Measurements from ENCODE around the gene FKBP5. TPM values are rescaled to one million over a fixed set of nuclear protein-coding genes. Genes with fewer than 3 reads are reported as not detected.

The FKBP5 gene
- polyA plus RNA-seq, 1 experiment: 7.6 TPM

DNA sequence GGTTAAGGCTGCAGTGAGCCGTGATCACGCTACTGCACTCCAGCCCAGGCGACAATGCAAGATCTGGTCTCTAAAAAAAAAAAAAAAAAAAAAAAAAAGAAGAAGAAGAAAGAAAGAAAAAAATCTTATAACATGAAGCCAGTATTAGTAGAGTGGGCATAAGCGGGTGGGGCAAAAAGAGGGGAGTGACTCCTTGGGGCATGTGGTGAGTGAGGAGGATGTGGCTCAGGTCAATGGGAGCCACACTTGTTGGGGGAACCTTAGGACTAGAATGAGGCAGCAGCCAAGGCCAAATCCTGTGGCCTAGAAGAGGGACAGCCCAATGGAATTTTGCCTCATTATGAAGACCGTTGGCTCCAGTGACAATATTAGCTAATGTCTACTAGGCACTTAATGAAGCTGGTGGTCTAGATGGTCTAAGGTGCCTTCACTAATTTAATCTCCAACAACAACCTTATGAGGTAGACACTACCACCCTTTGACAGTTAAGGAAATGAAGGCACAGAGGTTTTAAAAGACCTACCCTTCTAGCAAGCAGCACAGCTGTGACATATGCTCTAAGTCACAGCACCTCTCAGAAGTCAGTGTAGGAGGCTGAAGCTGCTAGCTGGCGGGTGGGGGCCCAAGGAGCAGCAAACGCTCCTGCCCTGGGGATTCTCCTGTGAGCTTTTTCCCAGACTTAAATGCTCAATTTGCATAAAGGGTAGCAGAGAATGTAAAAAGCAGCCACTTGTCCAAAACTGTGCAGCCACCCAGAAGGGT is 24.5 kb upstream of the FKBP5 start:
- CTCF ChIA-PET: interaction anchor here (0.7 to 1.1 kb wide), 4 partner anchors 23 to 191 kb away, joined by 3 to 7 read pairs (median 3); no protein-coding TSS in a partner anchor
- POLR2A ChIA-PET: interaction anchor here (0.5 kb wide), 1 partner anchor 117 kb away, joined by 4 read pairs; no protein-coding TSS in a partner anchor

DNA sequence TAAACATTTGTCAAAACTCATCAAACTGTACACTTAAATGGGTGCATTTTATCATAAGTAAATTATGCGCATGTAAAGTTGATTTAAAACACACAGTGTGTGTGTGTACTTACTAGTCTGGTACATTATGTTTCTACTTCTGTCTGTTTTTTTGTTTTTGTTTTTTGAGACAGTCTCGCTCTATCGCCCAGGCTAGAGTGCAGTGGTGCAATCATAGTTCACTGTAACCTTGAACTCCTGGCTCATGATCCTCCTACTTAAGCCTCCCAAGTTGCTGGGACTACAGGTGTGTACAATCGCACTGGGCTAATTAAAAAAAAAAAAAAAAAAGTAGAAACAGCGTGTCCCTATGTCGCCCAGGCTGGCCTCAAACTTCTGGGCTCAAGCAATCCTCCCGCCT is 23.0 kb upstream of the FKBP5 start:
- POLR2A ChIA-PET: interaction anchor here (0.7 kb wide), 1 partner anchor 36 kb away, joined by 3 read pairs; no protein-coding TSS in a partner anchor
- Histone ChIP-seq H3K27ac (ENCODE audit: low read depth, low read length) (no peak overlapping the region), H3K4me3 (ENCODE audit: low read depth, low read length) (no peak overlapping the region), H3K9me3 (ENCODE audit: control insufficient read depth, insufficient read depth, low read length) (no peaks in the 10 kb centered on the region), H3K27me3 (ENCODE audit: control insufficient read depth, insufficient read depth, low read length) (peaks cover 2% of the 10 kb centered on the region)
- TF ChIP-seq, protein P1, sequence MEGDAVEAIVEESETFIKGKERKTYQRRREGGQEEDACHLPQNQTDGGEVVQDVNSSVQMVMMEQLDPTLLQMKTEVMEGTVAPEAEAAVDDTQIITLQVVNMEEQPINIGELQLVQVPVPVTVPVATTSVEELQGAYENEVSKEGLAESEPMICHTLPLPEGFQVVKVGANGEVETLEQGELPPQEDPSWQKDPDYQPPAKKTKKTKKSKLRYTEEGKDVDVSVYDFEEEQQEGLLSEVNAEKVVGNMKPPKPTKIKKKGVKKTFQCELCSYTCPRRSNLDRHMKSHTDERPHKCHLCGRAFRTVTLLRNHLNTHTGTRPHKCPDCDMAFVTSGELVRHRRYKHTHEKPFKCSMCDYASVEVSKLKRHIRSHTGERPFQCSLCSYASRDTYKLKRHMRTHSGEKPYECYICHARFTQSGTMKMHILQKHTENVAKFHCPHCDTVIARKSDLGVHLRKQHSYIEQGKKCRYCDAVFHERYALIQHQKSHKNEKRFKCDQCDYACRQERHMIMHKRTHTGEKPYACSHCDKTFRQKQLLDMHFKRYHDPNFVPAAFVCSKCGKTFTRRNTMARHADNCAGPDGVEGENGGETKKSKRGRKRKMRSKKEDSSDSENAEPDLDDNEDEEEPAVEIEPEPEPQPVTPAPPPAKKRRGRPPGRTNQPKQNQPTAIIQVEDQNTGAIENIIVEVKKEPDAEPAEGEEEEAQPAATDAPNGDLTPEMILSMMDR (IDR thresholded peaks at IDR 0.05; ENCODE audit: low read depth, low read length): no peak
- no peak for DNase-seq (ENCODE audit: low read depth, low spot score)
- CTCF ChIA-PET: no interaction called here

More for the DNA sequence above, 24.5 kb upstream of the FKBP5 start:
- peaks cover 2% of the 10 kb centered on the region for H3K27me3 ChIP-seq (ENCODE audit: control insufficient read depth, insufficient read depth, low read length)
- H3K27ac ChIP-seq (ENCODE audit: low read depth, low read length): no peak overlapping the region
- H3K9me3 ChIP-seq (ENCODE audit: control insufficient read depth, insufficient read depth, low read length): no peaks in the 10 kb centered on the region
- TF ChIP-seq, protein P1 (IDR thresholded peaks at IDR 0.05; ENCODE audit: low read depth, low read length): no peak
- DNase-seq (ENCODE audit: low read depth, low spot score): no peak
- H3K4me3 ChIP-seq (ENCODE audit: low read depth, low read length): no peak overlapping the region

DNA sequence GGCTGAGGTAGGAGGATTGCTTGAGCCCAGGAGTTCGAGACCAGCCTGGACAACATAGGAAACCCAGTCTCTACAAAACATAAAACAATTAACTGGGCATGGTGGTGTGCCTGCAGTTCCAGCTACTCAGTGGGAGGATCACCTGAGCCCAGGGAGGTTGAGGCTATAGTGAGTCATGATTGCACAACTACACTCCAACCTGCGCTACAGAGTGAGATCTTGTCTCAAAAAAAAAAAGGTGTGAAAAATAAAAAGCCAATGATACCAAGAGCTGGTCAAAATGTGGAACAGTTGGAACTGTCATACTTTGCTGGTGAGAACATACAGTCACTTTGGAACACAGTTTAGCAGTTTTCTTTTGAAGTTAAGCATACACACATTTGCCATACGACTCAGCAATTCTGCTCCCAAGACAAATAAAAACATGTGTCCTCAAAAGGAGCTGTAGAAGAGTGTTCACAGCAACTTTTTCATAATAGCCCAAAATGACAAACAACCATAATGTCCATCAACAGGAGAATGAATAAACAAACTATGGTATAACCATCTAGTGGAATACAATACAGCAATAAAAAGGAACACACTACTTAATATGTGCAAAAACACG is 21.6 kb upstream of the FKBP5 start:
- Histone ChIP-seq H3K4me3 (ENCODE audit: low read depth, low read length) (no peak overlapping the region), H3K9me3 (ENCODE audit: control insufficient read depth, insufficient read depth, low read length) (no peaks in the 10 kb centered on the region), H3K27ac (ENCODE audit: low read depth, low read length) (no peak overlapping the region), H3K27me3 (ENCODE audit: control insufficient read depth, insufficient read depth, low read length) (peaks cover 2% of the 10 kb centered on the region)
- ChIA-PET POLR2A (no interaction called here), CTCF (no interaction called here)
- DNase-seq (ENCODE audit: low read depth, low spot score): no peak
- TF ChIP-seq, protein P1 (IDR thresholded peaks at IDR 0.05; ENCODE audit: low read depth, low read length): no peak

DNA sequence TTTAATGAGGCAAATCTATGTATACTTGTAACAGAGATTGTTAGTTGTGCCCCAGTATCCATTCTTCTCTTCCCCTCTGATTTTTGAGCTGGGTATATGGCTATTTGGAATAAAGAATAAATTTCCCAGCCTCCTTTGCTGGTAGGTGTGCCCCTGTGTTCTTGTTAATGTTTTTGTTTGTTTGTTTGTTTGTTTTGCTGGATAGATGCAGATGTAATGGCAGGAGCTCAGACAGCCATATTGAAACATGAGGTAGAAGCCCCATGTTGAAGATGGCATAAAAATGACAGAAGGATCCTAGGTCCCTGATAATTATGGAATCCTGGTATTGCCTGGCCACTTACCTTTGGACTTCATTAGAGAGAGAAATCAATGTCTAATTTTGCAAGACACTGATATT is 19.9 kb upstream of the FKBP5 start:
- TF ChIP-seq, protein P1 (IDR thresholded peaks at IDR 0.05; ENCODE audit: low read depth, low read length): no peak
- DNase-seq (ENCODE audit: low read depth, low spot score): no peak
- ChIA-PET POLR2A (no interaction called here), CTCF (no interaction called here)
- Histone ChIP-seq H3K4me3 (ENCODE audit: low read depth, low read length) (no peak overlapping the region), H3K27ac (ENCODE audit: low read depth, low read length) (no peak overlapping the region), H3K9me3 (ENCODE audit: control insufficient read depth, insufficient read depth, low read length) (no peaks in the 10 kb centered on the region), H3K27me3 (ENCODE audit: control insufficient read depth, insufficient read depth, low read length) (peaks cover 2% of the 10 kb centered on the region)
